T-helper 2 cell (primary cell): Measurements from ENCODE around the gene TMEM223.
"Not testable (repeated sequence)": the region's sequence is repeated elsewhere in the genome, so short reads cannot be mapped to it uniquely, and the experiment has no call there.

Experiments
- DNase-seq, 5 experiments: peaks; one replicate each; pipeline versions ENCODE4 v3.0.0 to v3.0.0-alpha.2; 2012 to 2022
- total RNA-seq, 2 donors: gene quantifications; one replicate each; lab custom pipeline; 2026; lab: John Stamatoyannopoulos, UW

TMEM223 gene
- 4.4 to 8.1 reads per million in 2 donors for total RNA-seq

- peak; percentile 77 to 92 (median 86) for DNase-seq
These were observed at the start of gene TMEM223 for GRCh38 chr11:62791501-62792201. Gene TMEM223 (minus strand): TSS chr11:62792006. CDS start chr11:62791994, 12 bp downstream.

DNA sequence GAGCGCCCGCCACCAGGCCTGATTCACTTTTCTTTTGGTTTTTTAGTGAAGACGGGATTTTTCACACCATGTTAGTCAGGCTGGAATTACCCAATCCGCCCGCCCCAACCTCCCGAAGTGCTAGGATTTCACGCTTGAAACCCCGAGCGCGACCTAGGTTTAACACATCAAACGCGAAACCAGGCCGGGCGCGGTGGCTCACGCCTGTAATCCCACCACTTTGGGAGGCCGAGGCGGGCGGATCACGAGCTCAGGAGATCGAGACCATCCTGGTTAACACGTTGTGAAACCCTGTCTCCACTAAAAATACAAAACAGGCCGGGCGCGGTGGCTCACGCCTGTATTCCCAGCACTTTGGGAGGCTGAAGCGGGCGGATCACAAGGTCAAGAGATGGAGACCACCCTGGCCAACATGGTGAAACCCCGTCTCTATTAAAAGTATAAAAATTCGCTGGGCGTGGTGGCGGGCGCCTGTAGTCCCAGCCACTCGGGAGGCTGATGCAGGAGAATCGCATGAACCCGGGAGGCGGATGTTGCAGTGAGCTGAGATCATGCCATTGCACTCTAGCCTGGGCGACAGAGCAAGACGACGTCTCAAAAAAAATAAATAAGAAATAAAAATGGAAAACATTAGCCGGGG lies 49.0 kb upstream of the TMEM223 start:
- peak; percentile 52 to 91 (median 71) for DNase-seq

GRCh38 chr11:62839050-62839945 lies 47.5 kb upstream of the TMEM223 start, which contains the start of gene WDR74:
Gene WDR74 (minus strand): TSS chr11:62839590. CDS start chr11:62839570, 20 bp downstream.
- DNase-seq = peak; percentile 75 to 98 (median 88)

DNA sequence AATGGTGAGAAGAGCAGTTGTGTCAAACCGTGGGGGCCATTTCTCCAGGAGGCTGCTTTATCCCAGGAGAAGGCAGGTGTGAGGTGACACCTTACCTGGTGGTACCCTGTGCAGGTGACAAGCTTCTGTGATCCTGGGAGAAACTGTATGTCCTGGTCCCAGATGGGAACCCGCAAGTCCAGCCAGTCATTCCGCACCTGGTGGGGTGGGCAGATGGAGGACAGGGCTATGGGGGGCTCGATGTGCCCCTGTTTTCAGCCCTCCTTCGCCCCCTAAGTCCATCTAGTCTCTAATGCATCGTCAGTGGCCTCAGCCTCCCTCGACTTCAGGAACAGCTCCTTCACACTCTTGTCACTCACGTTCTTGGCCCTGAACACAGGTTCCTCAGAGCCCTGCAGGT lies 43.5 kb upstream of the TMEM223 start:
- DNase-seq = no peak

DNA sequence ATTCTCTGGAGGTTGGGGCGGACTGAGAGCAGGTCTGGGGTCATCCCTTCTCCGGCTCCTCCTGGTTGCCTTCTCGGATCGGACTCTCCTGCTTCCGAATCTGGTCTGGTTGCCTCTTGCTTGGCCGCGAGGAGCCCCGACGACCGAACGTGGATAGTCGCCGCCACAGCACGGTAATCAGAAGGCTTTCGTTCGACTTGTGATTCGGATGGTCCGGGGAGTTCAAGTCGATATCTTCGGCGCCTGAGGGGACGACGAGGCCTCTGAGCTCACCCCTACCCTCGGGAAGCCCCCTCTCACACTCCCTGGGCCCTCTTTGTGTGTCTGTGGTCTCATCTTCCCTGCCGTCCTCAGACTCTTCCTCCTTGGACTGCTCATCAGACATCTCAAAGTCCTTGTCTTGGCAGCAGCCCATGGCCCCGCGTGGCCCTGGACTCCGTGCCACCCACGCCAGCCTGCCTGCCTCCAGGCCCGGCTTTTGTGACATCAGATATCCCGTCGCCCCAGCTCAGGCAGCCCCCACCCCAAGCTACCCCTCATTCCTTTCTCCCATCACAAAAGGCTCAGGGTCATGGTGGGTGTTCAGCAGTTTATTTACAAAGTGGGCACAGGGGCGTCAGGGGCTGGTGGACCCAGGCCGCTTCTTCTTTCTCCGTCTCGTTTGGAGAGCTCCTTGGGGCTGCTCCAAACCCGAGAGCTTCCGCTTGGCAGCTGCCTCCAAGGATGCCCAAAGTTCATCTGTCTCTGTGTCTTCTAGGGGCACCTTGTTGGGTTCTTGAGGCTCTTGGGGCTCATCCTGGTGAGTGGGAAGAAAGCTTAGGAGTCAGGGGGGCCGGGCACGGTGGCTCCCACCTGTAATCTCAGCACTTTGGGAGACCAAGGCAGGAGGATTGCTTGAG lies 40.8 kb upstream of the TMEM223 start, which contains the start of gene TEX54:
Gene TEX54, minus strand, starts transcription at position 506 of the 899 bp plus-strand sequence.
- DNase-seq = no peak

DNA sequence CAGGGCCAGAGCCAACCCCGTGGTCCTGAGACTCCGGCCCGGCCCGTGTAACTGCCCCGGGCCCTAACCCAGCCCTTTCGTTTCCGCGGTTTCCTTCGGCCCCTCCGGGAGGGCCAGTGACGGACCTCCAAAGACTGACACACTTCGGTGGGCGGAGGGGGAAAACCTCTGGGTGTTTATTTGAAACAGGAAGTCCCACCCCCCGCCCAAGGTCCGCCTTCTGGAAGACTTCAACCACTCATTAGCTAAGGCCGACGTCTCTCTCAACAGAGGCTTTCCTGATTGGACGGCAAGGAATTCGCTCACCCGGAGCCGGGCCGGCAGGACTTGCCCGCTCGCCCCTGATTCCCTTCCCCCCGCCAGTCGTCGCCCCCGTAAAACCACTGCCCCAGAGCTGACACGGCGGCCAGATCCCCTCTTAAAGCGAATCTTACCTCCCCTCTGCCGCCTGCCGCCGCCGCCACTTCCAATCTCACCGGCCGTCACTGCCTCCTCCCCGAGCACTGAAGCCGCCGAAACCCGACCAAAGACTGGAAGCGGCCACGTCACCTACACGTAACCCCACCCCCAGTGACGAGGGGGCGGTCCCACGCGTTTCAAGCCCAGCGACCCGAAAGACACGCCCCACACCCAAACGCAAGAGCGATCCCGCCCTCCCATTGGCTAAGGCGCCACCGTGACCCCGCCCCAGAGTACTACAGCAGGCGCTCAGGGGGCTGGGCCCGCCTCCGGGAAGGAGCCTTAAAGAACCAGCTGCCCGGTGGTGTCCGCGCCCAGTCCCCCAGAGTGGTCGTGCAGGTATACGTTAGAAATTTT lies 39.9 kb upstream of the TMEM223 start, which contains the start of gene STX5:
Gene STX5, minus strand, starts transcription at position 532 of the 816 bp plus-strand sequence. CDS start 808 bp downstream, outside the sequence.
- peak; percentile 98 to 100 (median 99) for DNase-seq

DNA sequence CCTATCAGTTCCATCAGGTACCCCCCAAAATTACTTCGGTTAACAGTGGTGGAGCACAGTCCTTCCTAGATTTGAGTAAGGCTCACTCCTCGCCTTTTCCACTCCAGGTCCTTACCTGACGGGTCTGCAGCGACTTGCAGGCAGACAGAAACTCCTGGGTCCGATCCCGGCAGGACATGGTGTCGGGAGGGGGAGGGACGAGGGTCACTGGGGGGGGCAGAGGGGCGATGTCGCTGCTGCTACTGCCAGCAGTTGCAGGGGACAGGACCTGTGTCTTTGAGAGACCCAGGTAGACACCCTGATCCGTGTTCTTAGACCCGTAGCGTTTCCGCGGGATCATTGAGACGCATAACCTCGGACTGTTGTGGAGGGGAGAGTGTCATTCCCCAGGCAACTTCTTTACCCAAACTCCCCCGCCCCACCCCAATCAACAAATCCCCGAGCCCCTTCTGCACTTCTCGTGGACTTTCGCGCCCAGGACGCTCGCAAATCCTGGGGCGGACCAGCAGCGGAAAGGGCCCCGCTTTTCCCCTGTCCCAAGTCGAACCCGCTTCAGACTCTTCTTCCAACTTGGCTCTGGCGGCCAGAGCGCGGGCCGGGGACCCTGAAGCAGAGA lies 39.2 kb upstream of the TMEM223 start:
- peak in 1 of 5 experiments; percentile 47 for DNase-seq

GRCh38 chr11:62828130-62828529 lies 36.3 kb upstream of the TMEM223 start:
- DNase-seq = not testable (repeated sequence)

DNA sequence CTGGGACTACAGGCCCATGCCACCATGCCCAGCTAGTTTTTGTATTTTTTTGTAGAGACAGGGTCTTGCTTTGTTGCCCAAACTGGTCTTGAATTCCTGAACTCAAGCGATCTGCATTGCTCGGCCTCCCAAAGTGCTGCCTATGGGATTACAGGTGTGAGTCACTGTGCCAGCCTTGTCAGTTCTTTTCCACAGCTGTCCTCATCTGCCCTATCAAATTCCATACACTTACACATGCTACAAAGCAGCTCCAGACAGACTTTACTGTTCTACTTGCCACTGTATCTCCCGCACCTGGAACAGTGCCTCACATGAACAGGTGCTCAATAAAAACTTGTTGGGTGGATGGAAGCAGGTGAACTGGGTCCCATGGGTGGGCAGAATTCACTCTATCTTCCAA lies 31.9 kb upstream of the TMEM223 start:
- no peak for DNase-seq

GRCh38 chr11:62817129-62817528 lies 25.3 kb upstream of the TMEM223 start:
- DNase-seq = no peak

DNA sequence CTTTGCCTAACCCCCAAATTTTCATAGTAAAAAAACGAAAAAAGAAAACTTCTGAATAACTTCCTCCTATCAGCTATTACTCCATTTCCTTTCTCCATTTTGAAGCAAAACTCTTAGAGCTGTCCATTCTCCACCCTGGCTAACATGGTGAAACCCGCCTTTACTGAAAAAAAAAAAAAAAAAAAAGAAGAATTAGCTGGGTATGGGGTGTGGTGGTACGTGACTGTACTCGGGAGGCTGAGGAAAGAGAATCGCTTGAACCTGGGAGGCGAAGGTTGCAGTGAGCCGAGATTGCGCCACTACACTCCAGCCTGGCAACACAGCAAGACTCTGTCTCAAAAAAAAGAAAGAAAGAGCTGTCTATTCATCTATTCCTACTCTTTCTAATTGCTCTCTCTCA lies 24.8 kb upstream of the TMEM223 start:
- no peak for DNase-seq

DNA sequence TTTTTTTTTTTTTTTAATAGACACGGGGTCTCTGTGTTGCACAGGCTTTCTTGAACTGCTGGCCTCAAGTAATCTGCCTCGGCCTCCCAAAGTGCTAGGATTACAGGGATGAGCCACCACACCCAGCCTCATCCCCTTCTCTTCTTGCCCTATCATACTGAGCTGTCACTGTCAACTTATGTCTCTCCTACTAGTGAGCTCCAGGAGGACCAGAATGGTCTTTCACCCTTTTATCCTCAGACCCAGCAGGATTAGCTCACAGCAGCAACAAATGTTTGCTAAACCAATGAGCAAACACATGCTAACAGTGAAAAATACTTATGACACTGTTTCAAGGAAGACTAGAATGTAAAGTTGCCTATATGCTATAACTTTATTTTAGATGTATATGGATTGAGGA lies 19.9 kb upstream of the TMEM223 start:
- no peak for DNase-seq

DNA sequence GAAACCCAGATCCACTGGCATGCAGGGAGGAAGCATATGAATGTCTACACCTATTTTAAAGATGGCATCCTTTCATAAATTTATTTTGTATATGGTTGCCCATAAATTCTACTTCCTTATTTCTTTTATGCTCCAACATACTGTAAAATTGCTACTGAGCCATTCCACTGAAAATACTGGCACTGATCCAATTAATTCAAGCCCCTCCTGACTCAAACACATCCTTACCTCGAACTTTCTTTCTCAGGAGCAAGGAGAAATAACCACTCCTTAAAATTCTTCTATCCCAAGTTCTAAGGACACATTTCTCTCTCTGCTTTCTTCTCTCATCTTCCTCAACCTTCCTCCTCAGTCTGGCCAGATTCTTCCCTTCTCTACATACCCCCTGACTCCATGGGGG lies 18.9 kb upstream of the TMEM223 start:
- no peak for DNase-seq

DNA sequence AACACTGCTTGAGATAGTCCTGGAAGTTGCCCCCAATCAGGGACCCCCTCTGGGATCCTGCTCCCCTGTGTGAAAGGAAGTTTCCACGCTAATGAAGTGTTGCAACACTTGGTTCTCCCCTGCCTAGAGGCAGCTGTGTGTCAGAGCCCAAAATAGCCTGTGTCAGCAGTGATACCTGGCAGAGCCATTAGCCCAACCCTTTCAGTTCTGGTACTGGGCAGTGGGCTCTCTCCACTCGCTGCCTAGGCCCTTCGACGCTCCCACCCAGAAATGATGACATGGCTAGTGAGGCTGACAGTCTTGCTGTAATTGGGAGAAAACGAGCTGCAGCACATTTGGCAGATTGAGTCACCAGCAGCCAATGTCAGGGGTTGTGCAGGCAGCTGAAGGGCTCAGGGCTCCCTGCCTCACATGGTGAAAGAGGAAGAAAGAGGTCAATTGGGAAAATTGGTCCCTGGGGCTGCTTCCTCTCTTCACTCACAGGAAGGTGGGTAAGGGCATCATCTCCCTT lies 14.9 kb upstream of the TMEM223 start:
- DNase-seq = no peak

GRCh38 chr11:62805961-62806441 lies 14.2 kb upstream of the TMEM223 start:
- peak in 2 of 5 experiments; percentile 7 to 69 for DNase-seq

GRCh38 chr11:62805076-62805892 lies 13.5 kb upstream of the TMEM223 start, which contains the start of gene NXF1:
Gene NXF1 (minus strand): TSS chr11:62805440. CDS start chr11:62805356, 84 bp downstream.
- peak; percentile 93 to 95 (median 94) for DNase-seq

GRCh38 chr11:62804310-62805075 lies 12.7 kb upstream of the TMEM223 start:
- DNase-seq = no peak

DNA sequence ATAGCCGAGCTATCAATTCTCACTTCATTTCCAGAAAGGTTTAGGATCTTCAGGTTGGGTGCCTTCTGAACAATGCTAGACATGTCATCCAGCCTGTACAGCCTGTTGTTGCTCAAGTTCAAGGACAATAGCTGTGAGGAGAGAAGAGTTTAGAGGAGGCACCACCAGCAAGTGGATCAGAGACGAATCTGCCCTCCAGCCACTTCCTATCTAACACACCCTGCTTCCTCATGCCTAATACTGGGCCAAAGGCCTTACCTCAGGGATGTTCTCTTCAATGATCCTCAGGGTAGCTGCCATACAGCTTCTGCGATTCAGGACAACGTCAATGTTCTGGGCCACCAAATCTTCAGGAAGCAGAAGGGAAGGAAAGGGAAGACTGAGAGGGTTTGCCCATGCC lies 9.3 kb upstream of the TMEM223 start:
- DNase-seq = no peak
